HG03571 (cell line): Measurements from ENCODE around the gene RHNO1.
"Not testable (repeated sequence)": the region's sequence is repeated elsewhere in the genome, so short reads cannot be mapped to it uniquely, and the experiment has no call there.

Experiments used
- ATAC-seq: cut with Tn5 transposase; IDR thresholded peaks from one replicate; pipeline ENCODE4 v1.9.1; 2021; ENCODE audit not compliant: unreplicated experiment

RHNO1 gene

GRCh38 chr12:2858334-2858733, 18.7 kb upstream of the RHNO1 start:
- no peak for ATAC-seq

- ATAC-seq, result no peak
These were observed 18.0 kb upstream of the RHNO1 start for GRCh38 chr12:2858944-2859421.

DNA sequence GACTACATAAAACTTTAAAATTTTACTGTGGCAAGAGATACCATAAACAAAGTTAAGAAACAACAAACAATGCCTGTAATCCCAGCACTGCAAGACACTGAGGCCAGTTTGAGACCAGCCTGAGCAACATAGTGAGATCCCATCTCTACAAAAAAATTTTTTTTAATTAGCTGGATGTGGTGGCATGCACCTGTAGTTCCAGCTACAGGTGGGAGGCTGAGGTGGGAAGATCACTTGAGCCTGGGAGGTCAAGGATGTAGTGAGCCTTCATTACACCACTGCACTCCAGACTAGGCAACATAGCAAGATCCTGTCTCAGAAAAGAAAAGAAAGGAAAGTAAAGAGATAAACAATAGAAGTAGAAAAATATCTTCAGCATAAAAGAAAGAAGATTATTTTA, 16.9 kb upstream of the RHNO1 start:
- no peak for ATAC-seq

- ATAC-seq, result no peak
These were observed 14.1 kb upstream of the RHNO1 start for GRCh38 chr12:2862876-2863275.

DNA sequence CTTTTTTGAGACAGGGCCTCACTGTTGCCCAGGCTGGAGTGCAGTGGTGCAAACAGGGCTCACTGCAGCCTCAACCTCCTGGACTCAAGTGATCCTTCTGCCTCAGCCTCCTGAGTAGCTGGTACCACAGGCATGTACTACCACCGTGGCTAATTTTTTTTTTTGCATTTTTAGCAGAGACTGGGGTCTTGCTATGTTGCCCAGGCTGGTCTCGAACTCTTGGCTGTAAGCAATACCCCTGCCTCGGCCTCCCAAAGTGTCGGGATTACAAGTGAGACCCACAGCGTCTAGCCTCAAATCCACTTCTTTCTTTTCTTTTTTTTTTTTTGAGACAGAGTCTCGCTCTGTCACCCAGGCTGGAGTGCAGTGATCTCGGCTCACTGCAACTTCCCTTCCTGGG, 13.6 kb upstream of the RHNO1 start:
- ATAC-seq, result not testable (repeated sequence)

- no peak for ATAC-seq
These were observed 12.8 kb upstream of the RHNO1 start for GRCh38 chr12:2864198-2864597.

GRCh38 chr12:2868986-2869632, 7.9 kb upstream of the RHNO1 start:
- not testable (repeated sequence) for ATAC-seq

DNA sequence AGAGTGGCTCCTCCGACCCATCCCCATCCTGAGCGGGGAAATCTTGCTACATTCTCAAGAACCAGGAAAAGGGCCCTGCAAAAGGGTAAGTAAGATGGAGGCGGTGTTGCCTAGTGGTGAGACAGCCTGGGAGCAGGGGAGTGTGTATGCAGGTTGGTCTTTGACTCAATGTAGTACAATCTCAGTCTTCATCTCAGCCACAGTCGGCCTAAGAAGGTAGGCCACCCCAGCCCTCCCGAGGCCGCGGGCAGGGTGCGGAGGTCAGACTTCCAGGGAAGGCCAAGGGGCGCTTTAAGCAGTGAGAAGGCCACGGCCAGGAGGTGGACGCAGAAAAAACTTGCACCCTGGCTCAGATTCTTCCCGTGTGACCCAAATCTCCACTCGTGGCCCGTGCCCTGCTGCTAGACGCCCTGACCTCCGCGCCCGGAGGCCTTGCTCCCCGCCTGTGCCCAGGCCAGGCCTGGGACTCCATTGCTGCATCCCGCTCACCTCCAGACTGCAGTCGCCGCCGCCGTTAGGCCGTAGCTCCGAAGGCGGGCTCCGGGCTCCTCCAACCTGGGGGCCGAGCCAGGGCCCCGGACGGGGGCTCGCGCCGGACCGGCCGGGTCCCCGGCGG, 484 bp upstream of the RHNO1 start:
- peak; percentile 29 for ATAC-seq

- no peak for ATAC-seq
These were observed 1.1 kb downstream of the RHNO1 start for GRCh38 chr12:2877953-2878732.

DNA sequence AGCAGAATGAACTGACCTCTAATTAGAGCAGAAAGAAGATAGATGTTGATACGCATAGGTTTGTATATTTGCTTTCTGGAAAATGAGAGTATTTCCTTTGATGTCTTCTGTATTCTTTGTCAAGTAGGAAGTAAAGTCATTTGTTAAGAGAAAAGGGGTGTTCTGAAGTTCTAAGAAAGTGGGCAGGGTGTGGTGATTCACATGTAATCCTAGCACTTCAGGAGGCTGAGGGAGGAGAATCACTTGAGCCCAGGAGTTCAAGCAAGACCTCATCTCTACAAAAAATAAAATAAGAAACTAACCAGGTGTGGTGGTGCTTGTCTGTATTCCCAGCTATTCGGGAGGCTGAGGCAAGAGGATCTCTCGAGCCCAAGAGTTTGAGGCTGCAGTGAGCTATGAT, 2.8 kb downstream of the RHNO1 start:
- ATAC-seq, result no peak

- no peak for ATAC-seq
These were observed 7.8 kb downstream of the RHNO1 start for GRCh38 chr12:2884810-2885209.

DNA sequence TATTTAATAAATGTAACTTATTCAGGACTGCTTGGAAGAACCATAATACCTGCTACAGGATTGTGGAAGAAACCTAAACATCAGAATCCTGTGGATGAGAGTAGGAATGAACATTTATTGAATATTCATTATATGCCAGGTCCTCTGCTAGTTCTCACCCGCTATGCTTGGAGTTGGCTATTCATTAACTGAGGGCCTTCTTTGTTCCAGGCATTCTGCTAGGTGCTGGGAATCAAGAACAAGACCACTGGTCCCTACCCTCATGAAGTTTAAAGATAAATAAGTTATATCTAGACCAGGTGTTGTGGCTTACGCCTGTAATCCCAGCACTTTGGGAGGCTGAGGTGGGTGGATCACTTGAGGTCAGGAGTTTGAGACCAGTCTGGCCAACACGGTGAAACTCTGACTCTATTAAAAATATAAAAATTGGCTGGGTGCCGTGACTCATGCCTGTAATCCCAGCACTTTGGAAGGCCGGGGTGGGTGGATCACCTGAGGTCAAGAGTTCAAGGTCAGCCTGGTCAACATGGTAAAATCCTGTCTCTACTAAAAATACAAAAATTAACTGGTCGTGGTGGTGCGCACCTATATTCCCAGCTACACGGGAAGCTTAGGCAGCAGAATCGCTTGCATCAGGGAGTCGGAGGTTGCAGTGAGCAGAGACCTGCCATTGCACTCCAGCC, 9.9 kb downstream of the RHNO1 start:
- no peak for ATAC-seq

GRCh38 chr12:2890001-2890387, 13.0 kb downstream of the RHNO1 start:
- ATAC-seq, result no peak

DNA sequence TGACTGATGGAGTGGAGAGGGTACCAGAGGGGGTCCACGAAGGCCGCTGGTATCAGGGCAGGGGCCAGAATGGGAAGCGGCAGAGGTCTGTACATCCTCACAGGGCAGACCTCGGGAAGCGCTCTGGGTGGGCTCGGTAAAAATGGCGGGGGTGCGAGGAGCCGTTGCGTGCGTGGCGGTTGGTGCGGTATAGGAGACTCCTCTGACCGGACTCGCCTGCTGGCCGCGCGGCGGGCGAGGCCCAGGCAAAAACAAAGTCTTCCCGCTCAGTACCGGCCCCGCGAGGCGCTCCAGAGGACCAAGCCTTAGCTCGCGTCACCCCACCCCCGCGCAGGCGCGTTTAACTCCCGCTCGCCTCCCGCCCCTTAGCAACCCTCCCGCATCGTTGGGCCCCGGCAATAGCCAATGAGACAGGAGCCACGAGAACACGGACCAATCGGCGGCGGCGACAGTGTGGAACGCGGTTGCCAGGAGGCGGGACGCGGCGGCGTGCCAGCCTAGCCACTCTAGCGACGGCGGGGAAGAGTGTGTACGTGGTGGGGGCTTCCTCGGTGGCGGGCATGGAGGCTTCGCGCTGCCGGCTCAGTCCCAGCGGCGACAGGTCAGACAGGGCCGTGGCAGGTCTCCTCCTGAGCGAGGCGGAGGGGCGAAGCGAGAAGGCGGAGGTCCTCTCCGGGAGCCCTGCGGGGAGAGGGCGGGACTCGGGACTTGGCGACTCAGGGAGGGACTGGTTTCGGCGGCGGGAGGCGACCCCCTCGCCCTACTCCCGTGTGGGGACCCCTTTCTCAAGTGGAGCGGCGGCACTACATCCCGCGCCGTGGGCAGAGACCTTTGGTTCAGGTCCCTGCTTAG, 13.6 kb downstream of the RHNO1 start, which contains the start of gene TULP3:
TSS of gene TULP3 (plus strand) at position 504 of the 852 bp plus-strand sequence. CDS start at position 561, 57 bp downstream.
- peak; percentile 91 for ATAC-seq

GRCh38 chr12:2891240-2892053, 14.4 kb downstream of the RHNO1 start:
- peak; percentile 18 for ATAC-seq

DNA sequence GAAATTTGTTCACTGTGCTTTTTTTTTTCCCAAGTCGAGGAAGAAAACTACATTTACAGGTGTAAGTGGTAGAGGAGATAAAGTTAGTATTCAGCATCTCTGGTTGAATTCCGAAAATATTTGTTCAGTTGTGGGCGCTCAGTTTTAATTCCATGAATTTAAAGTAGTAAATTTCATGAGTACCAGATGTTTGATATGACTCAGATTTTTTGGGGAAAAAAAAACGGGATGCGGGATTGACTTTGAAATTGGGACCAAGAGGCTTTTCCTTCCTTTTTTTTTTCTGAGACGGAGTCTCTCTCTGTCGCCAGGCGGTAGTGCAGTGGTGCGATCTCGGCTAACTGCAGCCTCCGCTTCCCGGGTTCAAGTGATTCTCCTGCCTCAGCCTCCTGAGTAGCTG, 15.2 kb downstream of the RHNO1 start:
- no peak for ATAC-seq

DNA sequence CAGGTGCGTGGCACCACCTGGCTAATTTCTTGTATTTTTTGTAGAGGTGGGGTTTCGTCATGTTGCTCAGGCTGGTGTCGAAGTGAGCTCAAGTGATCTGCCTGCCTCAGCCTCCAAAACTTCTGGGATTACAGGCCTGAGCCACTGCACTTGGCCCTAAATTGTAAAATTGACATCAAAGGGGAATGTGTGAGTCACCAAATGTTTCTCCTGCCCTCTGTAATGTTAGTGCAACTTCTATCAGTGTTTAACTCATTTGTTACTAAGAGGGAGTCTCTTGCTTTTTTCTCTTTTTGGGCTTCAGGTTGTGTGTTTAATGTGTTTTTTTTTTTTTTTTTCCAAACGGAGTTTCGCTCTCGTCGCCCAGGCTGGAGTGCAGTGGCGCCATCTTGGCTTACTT, 16.0 kb downstream of the RHNO1 start:
- ATAC-seq, result no peak

DNA sequence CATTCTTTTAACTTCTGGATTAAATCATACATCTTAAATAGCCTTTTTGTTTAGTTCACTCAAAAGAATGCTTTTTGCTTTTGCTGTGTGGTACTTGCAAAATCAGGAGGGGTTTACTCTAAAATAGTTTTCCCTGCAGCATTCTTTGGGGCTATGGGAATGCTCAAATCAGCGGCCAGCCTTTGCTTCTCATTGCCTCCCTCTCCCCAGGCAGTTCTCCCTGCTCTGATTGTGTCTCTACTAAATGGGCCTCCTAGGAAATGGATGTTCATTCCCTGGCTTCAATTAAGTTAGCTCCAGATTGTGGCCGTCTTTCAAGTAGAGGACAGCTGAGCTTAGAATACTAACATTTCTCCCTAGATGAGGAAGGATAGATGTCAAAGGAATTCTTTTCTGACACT, 18.0 kb downstream of the RHNO1 start:
- ATAC-seq, result no peak

GRCh38 chr12:2895511-2895910, 18.5 kb downstream of the RHNO1 start:
- ATAC-seq, result no peak

DNA sequence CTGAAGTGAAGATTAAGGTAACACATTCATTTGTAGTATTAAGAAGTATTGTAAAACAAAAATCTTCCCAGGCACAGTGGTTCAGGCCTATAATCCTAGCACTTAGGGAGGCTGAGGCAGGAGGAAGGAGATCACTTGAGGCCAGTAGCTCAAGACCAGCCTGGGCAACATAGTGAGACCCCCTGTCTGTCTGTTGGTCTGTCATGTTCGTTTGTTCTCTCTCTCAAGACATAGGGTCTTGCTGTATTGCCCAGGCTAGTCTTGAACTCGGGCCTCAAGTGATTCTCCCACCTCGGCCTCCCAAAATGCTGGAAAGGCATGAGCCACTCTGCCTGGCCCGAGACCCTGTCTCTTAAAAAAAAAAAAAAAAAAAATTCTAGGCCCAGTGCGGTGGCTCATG, 20.4 kb downstream of the RHNO1 start:
- no peak for ATAC-seq
